Psoas muscle (tissue), 8 donors: ENCODE results near the gene CLBA1. TPM values are rescaled to one million over a fixed set of nuclear protein-coding genes. Genes with fewer than 3 reads are reported as not detected.

ENCODE experiments used
- ATAC-seq, 4 donors: fragments of 200-7000 bp; cut with Tn5 transposase; one replicate each; pipeline ENCODE4 v1.9.1; 2020; ENCODE audit warnings: moderate library complexity in 3 of 4, mild to moderate bottlenecking in 2 of 4
- DNase-seq, 2 donors: peaks; one replicate each; pipeline ENCODE4 v3.0.0-alpha.2; 2020
- H3K27ac ChIP-seq: fragments of 200-600 bp; one replicate; pipeline ENCODE4 v1.8.0; 2022
- H3K27me3 ChIP-seq, 3 donors: fragments of 200-600 bp in 1 of 3; one replicate each; pipeline versions ENCODE4 v1.6.1 to v1.8.0; 2013 to 2022; ENCODE audit warnings: low read length in 2 of 3, mild to moderate bottlenecking in 2 of 3, moderate library complexity in 1 of 3; ENCODE audit not compliant: insufficient read depth in 3 of 3
- H3K36me3 ChIP-seq, 2 donors: fragments of 200-600 bp in 1 of 2; one replicate each; pipeline versions ENCODE4 v1.6.1 to v1.8.0; 2013 to 2022; ENCODE audit warnings: low read depth in 1 of 2, mild to moderate bottlenecking in 1 of 2, moderate library complexity in 1 of 2; ENCODE audit not compliant: insufficient read depth in 1 of 2
- H3K4me1 ChIP-seq: fragments of 200-600 bp; one replicate; pipeline ENCODE4 v1.8.0; 2022
- H3K4me3 ChIP-seq: fragments of 200-600 bp; one replicate; pipeline ENCODE4 v1.8.0; 2022; ENCODE audit warnings: mild to moderate bottlenecking
- H3K9me3 ChIP-seq: fragments of 200-600 bp; one replicate; pipeline ENCODE4 v1.8.0; 2022
- WGBS, 3 donors: extraction: QIAGEN DNeasy Blood & Tissue Kit; methylation state at CpG; one replicate each; pipeline versions ENCODE4 v1.1.6 to v1.1.7; 2013; 5-methylcytosine and 5-hydroxymethylcytosine counted together
- intact Hi-C, 2 donors: fragments of 100-400 bp; cut with DNase I; formaldehyde crosslinking; loops; one replicate each; pipeline versions ENCODE4 v1.11.0 to v1.14.2; 2022
- polyA plus RNA-seq, 3 donors: library from polyadenylated mRNA; stranded (reverse); fragments of 200-250 nt; gene quantifications; one replicate each; pipeline ENCODE4 v1.2.3, GENCODE V29; 2013
- total RNA-seq, 4 donors: library from RNA; stranded (reverse); fragmentation: NEBNext Ultra II Directional in 2 of 4; extraction: Animal tissue kit (Norgen Biotek cat#: 25700) in 2 of 4; gene quantifications; one replicate each; pipeline versions ENCODE4 v1.2.1 to v1.2.4, GENCODE V29; 2021 to 2023
- TF ChIP-seq, protein P1 (sequence below): fragments of 200-600 bp; IDR thresholded peaks from one replicate; pipeline ENCODE4 v1.8.0; 2022; ENCODE audit warnings: antibody characterized with exemption
- donor health status: healthy with polysubstance abuse.
- donor health status: DM: no; HTN: no; CAD: no; lungs with moderate emphysema.
- donor health status: Bipolar disorder and iron deficiency.
- donor health status: healthy.
- donor health status: DM: yes; HTN: yes; CAD: no.
- donor health status: DM: no; HTN: no; CAD: no.
- donor health status: DM: no; HTN: no; CAD: no.
- donor health status: DM: yes; HTN: yes; CAD: no.

CLBA1 gene
- total and polyA plus RNA-seq, 7 donors: 1.3 to 6.8 (median 1.7) TPM

DNA sequence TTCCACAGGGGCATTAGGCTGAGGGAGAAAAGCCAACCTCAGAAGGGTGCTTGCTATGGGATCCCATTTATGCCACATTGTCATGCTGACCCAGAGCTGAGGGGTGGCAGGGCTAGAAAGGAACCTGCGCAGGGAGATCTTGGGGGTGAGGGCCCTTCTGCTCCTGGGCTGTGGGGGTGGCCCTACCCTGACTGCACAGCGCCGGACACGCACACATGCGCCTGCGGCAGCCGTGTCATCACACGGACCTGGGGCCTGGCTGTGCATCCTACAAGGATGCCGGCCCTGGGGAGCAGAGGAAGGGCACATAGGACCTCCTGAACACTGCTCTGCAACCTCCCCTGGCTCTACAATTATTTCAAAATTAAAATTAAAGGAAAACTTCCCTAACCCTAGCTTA is 28.4 kb downstream of the CLBA1 start:
- WGBS, 3 donors: 73 to 91% (median 89%) methylated on average over 9 of the region's 9 CpGs
- no peaks in the 10 kb centered on the region for H3K9me3 ChIP-seq
- H3K4me3 ChIP-seq: no peak overlapping the region
- DNase-seq (no peak), ATAC-seq (no peak)
- intact Hi-C loops: no loop called here
- TF ChIP-seq, protein P1, sequence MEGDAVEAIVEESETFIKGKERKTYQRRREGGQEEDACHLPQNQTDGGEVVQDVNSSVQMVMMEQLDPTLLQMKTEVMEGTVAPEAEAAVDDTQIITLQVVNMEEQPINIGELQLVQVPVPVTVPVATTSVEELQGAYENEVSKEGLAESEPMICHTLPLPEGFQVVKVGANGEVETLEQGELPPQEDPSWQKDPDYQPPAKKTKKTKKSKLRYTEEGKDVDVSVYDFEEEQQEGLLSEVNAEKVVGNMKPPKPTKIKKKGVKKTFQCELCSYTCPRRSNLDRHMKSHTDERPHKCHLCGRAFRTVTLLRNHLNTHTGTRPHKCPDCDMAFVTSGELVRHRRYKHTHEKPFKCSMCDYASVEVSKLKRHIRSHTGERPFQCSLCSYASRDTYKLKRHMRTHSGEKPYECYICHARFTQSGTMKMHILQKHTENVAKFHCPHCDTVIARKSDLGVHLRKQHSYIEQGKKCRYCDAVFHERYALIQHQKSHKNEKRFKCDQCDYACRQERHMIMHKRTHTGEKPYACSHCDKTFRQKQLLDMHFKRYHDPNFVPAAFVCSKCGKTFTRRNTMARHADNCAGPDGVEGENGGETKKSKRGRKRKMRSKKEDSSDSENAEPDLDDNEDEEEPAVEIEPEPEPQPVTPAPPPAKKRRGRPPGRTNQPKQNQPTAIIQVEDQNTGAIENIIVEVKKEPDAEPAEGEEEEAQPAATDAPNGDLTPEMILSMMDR: no peak
- H3K27me3 ChIP-seq: no peaks in the 10 kb centered on the region
- H3K36me3 ChIP-seq: peaks cover 0 to 17% of the 10 kb centered on the region in 2 donors
- H3K27ac ChIP-seq: no peak overlapping the region
- H3K4me1 ChIP-seq: no peaks in the 10 kb centered on the region

DNA sequence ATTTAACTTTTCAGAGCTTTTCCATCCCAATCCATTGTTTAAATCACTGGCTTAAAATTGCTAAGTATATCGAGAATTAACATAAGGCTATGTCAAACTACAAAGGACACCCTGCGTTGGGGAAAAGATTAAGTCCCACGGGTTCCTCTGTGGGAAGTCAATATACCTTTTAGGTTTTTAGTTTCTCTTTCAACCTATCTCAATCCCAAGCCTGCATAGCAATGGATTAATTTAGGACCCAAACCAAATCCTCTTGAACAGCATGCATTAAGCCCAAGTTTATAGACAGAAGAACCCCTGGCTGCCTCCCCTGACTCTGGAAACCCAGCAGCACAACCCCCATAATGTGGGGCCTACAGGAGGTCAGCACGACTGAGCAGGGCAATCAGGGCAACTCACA is 29.0 kb downstream of the CLBA1 start:
- H3K27ac ChIP-seq: no peak overlapping the region
- no peaks in the 10 kb centered on the region for H3K9me3 ChIP-seq
- DNase-seq: no peak
- H3K4me3 ChIP-seq: no peak overlapping the region
- ATAC-seq: no peak
- no peaks in the 10 kb centered on the region for H3K27me3 ChIP-seq
- H3K4me1 ChIP-seq: no peaks in the 10 kb centered on the region
- peaks cover 0 to 17% of the 10 kb centered on the region in 2 donors for H3K36me3 ChIP-seq
- WGBS, 3 donors: 72 to 85% (median 74%) methylated on average over 4 of the region's 4 CpGs
- TF ChIP-seq, protein P1: no peak
- intact Hi-C loops: no loop called here

DNA sequence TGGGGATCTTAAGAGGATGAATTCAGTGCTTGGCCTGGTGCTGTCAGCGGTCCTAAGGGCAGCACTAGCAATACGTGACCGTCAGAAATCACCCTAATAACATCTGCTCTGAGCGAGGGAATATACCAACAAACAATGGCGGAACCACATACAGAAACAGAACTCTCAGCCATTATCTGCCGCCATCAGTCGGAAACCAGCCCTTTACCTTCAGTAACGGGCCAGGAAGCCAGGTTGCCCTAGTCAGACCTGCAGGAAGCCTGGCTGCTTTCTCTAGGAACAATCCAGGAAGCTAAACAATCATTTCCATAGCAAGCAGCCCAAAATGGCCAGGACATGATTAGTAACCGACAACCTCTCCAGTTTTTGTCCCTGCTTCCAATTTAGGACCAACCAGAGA is 29.7 kb downstream of the CLBA1 start:
- WGBS, 3 donors: 79 to 85% (median 81%) methylated on average over 9 of the region's 9 CpGs
- H3K9me3 ChIP-seq: no peaks in the 10 kb centered on the region
- intact Hi-C loops: no loop called here

DNA sequence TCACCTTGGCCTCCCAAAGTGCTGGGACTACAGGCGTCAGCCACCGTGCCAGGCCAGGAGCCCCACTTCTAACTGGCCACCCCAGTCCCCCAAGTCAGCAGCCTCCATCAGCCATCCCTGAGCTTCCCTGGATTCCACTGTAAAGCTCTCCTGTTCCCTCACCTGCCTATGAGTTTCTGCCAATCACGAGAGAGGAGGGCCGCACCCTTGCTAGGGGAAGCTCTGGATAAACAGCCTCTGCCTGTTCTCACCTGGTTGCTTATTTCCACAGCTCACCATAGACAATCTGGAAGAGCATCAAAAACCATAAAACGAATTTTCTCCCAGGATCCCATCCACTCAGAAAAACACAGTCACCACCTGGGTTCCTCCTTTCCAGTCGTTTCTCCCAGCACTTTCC is 30.3 kb downstream of the CLBA1 start:
- WGBS, 3 donors: 75 to 96% (median 84%) methylated on average over 6 of the region's 6 CpGs
- DNase-seq: no peak
- Histone ChIP-seq H3K36me3 (peaks cover 0 to 8% of the 10 kb centered on the region in 2 donors), H3K9me3 (no peaks in the 10 kb centered on the region), H3K4me1 (no peaks in the 10 kb centered on the region), H3K27me3 (no peaks in the 10 kb centered on the region), H3K27ac (no peak overlapping the region), H3K4me3 (no peak overlapping the region)
- TF ChIP-seq, protein P1: no peak
- ATAC-seq: no peak
- intact Hi-C loops: no loop called here

More for the DNA sequence above, 29.7 kb downstream of the CLBA1 start:
- TF ChIP-seq, protein P1: no peak
- Histone ChIP-seq H3K27ac (no peak overlapping the region), H3K27me3 (no peaks in the 10 kb centered on the region), H3K4me1 (no peaks in the 10 kb centered on the region), H3K36me3 (peaks cover 0 to 14% of the 10 kb centered on the region in 2 donors), H3K4me3 (no peak overlapping the region)
- DNase-seq: no peak
- no peak for ATAC-seq

DNA sequence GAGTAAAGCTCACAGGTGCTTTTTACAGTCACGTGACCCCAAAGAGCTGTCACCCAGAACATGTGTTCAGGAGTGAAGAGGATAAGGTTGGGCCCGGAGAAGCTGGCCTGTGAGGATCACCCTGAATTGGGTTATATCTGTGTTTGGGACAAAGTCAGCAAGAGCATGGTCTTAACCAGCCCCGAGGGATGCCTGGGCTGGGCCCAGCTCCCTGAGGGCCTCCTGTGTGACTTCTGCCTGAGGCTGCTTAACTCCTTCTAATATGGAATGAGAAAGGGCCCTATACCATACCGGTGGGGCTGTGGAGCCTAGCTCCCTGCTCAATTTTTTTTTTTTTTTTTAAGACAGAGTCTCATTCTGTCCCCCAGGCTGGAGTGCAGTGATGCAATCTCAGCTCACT is 32.8 kb downstream of the CLBA1 start:
- Histone ChIP-seq H3K9me3 (no peaks in the 10 kb centered on the region), H3K27me3 (no peaks in the 10 kb centered on the region), H3K36me3 (no peaks in the 10 kb centered on the region), H3K4me1 (peaks cover 8% of the 10 kb centered on the region), H3K4me3 (no peak overlapping the region), H3K27ac (no peak overlapping the region)
- ATAC-seq: no peak
- TF ChIP-seq, protein P1: no peak
- intact Hi-C loops: no loop called here
- WGBS, 3 donors: 75 to 82% (median 76%) methylated on average over 4 of the region's 4 CpGs
- no peak for DNase-seq
